ENCODE data around the gene PRRT2.

PRRT2 gene

DNA sequence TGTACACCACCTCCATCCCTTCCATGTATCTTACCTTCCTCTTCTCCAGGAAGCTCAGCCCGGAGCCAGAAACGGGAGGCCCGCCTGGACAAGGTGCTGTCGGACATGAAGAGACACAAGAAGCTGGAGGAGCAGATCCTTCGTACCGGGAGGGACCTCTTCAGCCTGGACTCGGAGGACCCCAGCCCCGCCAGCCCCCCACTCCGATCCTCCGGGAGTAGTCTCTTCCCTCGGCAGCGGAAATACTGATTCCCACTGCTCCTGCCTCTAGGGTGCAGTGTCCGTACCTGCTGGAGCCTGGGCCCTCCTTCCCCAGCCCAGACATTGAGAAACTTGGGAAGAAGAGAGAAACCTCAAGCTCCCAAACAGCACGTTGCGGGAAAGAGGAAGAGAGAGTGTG, 7.5 kb downstream of the PRRT2 start:
- DNase-seq (ENCODE audit: low read depth) = no peak
- TF ChIP-seq, protein P1, sequence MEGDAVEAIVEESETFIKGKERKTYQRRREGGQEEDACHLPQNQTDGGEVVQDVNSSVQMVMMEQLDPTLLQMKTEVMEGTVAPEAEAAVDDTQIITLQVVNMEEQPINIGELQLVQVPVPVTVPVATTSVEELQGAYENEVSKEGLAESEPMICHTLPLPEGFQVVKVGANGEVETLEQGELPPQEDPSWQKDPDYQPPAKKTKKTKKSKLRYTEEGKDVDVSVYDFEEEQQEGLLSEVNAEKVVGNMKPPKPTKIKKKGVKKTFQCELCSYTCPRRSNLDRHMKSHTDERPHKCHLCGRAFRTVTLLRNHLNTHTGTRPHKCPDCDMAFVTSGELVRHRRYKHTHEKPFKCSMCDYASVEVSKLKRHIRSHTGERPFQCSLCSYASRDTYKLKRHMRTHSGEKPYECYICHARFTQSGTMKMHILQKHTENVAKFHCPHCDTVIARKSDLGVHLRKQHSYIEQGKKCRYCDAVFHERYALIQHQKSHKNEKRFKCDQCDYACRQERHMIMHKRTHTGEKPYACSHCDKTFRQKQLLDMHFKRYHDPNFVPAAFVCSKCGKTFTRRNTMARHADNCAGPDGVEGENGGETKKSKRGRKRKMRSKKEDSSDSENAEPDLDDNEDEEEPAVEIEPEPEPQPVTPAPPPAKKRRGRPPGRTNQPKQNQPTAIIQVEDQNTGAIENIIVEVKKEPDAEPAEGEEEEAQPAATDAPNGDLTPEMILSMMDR (conservative IDR thresholded peaks at IDR 0.05; ENCODE audit: low read length) = no peak

DNA sequence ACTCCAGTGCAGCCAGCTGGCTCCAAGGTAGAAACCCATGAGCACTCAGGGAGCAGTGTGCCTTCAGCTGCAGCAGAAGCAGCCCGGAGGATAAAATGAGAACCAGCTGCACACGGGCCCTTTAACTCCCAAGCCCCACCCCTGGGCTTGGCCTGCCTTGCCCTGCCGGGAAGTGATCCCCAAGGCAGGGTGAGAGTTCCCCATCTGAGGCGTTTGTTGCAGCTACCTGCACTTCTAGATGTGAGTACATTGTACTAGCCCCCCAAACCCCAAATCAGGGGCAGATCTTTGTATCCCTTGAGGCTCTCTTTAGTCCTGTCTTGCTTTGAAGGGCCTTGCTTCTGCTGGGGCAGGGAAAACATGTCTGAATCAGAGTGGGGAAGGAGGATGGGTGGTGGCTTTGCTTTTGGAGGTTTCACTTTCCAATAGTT, 8.3 kb downstream of the PRRT2 start, which contains the start of gene MVP:
Gene MVP (plus strand): TSS at position 192 of the 431 bp plus-strand sequence. CDS start 10,088 bp downstream, outside the sequence.
- peak; percentile 70 for DNase-seq (ENCODE audit: low read depth)
- peak within 1 kb of the TSS; percentile 97 for H3K4me3 ChIP-seq (ENCODE audit: low read length)
- TF ChIP-seq, protein P1 (conservative IDR thresholded peaks at IDR 0.05; ENCODE audit: low read length) = no peak

More for the DNA sequence above, 7.5 kb downstream of the PRRT2 start:
- peak overlapping the region; percentile 97 for H3K4me3 ChIP-seq (ENCODE audit: low read length)

DNA sequence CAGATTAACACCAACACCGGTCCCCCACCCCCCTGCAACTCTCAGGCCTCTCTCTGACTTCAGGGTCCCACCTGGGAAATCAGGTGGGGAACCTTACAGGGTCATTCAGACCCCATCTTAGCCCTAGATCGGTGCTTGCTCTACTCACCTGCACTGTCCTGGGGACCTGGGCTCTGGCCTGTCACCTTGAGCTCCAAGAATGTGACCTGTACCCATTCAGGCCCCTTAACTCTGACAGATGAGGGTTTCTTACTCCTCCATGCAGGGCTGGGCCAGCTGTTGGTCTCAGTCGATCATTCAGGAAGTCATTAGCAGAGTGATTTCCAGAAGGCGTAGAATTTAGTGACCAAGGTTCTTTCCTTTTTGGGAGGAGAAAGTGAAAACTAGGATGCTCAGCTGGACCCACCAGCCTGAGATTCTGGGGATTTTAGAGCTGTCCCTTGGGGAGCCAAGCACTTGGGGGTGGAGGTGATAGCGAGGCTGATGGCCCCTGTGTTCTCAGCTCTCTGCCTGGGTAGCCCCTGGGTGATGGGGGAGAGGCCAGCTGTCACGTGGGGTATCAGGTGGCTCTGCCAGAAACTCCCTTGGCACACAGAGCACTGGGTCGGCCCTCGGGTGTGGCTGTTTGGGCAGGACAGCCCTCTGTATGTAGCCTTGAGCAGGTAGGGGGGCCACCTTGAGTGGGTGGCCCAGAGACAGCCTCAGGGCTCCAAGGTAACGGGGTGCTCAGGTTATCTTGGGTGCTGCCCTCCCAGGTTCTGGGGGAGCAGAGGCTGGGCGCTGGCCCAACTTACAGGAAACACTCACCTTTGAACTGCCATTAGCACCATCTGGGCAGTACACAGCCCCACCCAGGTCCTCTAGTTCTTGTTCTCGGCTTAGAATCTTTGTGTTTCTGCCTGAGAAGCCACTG, 9.0 kb downstream of the PRRT2 start:
- peak overlapping the region; percentile 97 for H3K4me3 ChIP-seq (ENCODE audit: low read length)
- peak; percentile 32 for DNase-seq (ENCODE audit: low read depth)
- TF ChIP-seq, protein P1 (conservative IDR thresholded peaks at IDR 0.05; ENCODE audit: low read length) = no peak

DNA sequence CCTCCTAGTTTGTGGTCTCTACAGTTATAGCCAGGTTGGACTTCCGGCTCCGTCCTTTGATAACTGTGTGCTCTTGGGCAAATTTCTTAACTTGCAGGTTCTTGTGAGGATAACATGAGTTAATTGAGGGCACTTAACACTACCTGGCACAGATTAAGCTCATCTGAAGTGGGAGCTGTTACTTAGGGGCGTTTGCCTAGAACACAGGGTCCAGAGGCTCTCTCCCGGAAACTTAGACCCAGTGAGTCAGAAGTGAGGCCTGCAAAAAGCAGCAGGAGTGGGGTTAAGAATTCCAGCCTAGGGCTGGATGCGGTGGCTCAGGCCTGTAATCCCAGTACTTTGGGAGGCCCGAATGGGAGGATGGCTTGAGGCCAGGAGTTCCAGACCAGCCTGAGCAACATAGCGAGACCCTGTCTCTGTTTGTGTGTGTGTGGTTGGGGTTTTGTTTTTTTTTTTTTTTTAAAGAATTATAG, 9.7 kb downstream of the PRRT2 start:
- H3K4me3 ChIP-seq (ENCODE audit: low read length) = peak overlapping the region; percentile 97
- DNase-seq (ENCODE audit: low read depth) = peak; percentile 86
- TF ChIP-seq, protein P1 (conservative IDR thresholded peaks at IDR 0.05; ENCODE audit: low read length) = no peak

DNA sequence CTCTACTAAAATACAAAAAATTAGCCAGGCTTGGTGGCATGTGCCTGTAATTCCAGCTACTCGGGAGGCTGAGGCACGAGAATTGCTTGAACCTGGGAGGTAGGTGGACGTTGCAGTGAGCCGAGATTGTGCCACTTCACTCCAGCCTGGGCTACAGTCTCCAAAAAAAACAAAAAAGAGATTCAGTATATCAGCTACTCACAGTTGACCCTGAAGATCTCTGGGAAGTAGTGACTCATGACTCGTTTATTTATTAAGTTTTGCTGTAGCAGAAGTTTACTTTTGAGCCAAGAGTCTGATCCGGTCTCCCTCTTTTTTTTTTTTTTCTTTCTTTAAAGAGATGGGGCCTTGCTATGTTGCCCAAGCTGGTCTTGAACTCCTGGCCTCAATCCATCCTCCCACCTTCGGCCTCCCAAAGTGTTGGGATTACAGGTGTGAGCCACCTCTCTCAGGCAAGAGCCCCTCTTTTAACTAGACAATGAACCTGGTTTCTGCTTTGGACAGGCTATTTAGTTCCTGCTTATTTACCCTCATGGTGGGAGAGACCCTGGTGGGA, 12.7 kb downstream of the PRRT2 start:
- DNase-seq (ENCODE audit: low read depth) = peak; percentile 81
- H3K4me3 ChIP-seq (ENCODE audit: low read length) = peak overlapping the region; percentile 23; the same call in 1 of the 2 replicates
- TF ChIP-seq, protein P1 (conservative IDR thresholded peaks at IDR 0.05; ENCODE audit: low read length) = no peak

DNA sequence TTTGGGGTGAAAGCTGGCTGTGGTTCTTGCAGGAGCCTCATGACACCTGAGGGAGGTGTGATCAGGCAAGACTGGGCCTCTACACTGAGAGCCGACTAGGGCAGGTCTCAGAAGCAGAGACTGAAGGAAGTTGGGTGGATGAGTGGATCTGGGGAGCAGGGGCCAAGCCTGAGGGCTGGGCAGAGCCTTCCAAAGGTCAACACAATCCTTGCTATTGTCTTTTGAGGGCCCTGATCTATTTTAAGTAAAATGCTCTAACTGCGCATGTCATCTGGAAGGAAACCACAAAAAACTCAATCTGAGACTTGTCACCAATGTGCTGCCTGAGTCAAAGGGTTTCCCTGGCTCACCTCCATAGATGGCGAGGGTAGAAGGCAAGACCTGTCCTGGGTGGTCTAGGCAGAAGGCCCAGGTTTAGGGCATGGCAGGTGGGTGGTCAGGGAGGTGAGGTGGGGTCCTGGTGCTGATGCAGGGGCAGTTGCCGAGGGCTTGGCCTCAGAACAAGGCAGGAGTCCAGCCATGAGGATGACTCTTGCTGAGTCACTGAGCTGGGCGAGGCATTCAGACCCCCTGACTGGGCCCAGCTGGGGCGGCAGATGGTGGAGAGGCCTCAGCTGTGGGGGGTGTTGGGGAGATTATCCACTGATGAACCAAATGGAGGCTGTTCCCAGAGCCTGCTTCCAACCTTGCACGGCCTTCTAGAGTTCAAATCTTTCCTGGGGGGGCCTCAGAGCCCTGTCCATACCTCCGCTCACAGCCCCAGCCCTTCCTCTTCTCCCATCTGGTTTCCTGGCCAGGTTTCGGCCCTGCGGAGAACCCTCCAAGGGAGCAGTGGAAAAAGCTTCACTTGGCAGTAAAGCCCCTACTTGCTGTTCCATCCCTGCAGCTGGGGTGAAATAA, 13.4 kb downstream of the PRRT2 start:
- peak; percentile 83 for DNase-seq (ENCODE audit: low read depth)
- TF ChIP-seq, protein P1 (conservative IDR thresholded peaks at IDR 0.05; ENCODE audit: low read length) = no peak
- H3K4me3 ChIP-seq (ENCODE audit: low read length) = peak overlapping the region; percentile 43

All from AG10803 (cell line).